Measurements from ENCODE around the gene GYS1.
"Not testable (repeated sequence)": the region's sequence is repeated elsewhere in the genome, so short reads cannot be mapped to it uniquely, and the experiment has no call there.

- not testable (repeated sequence) for TF ChIP-seq GATA2, GATA3 (IDR thresholded peaks at IDR 0.05; ENCODE audit: low read depth, low read length)
Measured at GRCh38 chr19:49031642-49032301, 38.7 kb upstream of the GYS1 start, which contains the start of gene CGB2.

All from SH-SY5Y (cell line).